Activated T-helper 1 cell treated with anti-CD3 and anti-CD28 coated beads, Interleukin-2, amount 50 U/mL, for 16 hours (primary cell): ENCODE results near the gene CACNA1A.
"Not testable (repeated sequence)": the region's sequence is repeated elsewhere in the genome, so short reads cannot be mapped to it uniquely, and the experiment has no call there.

Experiments used
- DNase-seq, 2 donors: peaks; one replicate each; pipeline ENCODE4 v3.0.0-alpha.2; 2020; ENCODE audit warnings: low read depth in 1 of 2, low spot score in 1 of 2

Gene CACNA1A

DNA sequence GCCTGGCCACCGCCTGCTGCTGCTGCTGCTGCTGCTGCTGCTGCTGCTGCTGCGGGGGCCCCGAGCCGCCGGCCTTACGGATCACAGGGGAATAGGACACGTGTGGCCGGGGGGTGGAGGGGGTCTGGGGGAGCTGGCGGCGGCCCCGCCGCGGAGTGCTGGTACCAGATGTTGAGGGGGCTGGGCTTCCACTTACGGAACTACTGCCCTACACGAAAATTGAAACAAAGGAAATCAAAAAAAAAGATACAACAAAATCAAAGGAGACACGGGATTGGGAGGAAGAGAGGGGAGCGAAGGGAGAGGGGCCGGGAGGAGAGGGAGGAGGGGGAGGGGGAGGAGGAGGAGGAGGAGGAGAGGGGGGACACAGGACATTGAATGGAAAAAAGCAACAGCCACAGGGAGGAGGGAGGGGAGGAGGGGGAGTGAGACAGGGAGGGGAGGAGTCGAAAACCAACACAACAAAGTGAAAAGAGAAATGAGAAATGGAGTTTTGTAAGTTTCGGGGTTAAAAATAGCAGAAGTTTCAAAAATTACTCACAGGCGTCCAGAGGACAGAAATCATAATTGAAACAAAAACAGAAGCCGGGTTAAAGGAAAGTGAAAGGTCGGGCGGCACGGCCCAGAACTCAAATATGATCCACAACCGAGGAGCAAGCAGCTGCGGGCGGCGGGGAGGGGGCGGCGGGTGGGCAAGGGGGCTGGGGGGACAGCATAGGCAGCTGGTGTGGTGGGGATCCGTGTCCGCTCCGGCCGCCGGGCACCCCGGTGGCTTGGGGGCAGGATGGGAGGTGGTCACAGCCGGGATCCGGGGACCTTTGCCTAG lies 298.2 kb downstream of the CACNA1A start:
- DNase-seq = peak in 1 of 2 donors; percentile 47

DNA sequence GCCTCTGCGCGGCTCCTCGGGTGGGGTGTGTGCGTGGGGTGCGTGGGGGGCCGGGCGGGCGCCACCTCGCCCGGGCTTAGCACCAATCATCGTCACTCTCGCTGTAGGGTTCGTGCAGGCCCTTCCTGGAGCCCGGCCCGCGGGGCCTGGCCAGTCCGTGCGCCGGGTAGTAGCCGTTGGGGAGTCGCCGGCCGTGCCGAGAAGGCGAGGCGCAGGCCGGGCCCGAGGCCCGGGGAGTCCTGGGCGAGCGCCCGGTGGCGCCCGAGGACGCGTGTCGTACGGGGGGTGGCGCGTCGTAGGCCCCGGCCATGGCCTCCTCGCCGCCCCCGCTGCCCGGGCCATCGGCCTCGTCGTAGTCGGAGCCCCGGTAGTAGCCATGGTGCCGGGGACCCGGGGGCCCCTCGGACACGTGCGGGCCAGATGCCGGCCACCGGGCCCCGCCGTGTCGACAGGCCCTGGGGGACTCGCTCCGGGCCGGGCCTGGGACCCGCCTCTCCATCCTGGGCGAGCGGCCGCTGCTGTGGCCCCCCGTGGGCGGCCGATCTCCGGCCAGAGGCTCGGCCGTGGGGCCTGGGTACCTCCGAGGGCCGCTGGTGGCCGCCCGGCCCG lies 298.9 kb downstream of the CACNA1A start:
- no peak for DNase-seq

DNA sequence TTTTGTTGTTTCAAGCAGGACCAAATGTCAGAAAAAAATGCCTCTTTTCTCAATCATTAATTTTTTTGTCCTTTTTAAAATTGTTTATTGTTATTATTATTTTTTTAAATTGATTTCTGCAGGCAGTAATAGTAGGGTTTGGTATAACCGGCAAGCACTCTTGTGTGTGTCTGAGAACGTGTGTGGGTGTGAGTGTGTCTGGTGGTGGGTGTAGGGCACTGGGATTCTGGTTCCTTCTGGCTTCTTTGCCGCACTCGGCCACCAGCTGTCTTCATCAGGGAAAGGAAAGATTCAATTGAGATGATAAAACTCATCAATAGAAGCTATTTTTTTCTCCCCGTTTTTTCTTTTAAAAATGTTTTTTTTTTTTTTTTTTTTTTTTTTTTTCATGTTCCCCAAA lies 299.7 kb downstream of the CACNA1A start:
- DNase-seq = no peak

DNA sequence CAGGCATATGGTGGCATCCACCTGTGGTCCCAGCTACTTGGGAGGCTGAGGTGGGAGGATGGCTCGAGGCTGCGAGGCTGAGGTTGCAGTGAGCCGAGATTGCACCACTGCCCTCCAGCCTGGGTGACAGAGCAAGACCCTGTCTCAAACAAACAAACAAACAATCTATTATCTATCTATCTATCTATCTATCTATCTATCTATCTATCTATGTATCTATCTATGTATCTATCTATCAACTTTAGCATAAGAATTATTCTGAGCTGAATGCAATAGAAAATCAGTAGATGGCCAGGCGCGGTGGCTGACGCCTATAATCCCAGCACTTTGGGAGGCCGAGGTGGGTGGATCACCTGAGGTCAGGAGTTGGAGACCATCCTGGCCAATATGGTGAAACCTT lies 304.2 kb downstream of the CACNA1A start:
- not testable (repeated sequence) for DNase-seq

DNA sequence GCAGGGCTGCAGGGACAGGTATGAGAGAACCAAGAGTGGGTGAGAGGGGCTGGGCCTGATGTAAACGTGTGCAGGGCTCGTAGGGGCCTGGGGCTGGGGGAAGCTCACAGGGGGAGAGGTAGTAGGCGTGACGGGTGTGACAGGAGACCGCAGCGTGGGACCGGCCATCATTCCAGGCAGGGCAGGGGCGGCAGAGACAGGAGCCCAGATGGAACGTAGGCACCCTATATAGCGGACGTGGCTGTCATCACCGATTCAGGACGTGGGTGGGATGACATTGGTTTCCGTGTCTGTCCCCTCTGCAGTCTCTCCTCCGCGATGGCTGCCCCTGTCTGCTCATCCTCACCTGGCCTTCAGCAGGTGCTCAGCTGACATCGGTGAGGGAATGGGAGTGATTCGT lies 307.6 kb downstream of the CACNA1A start:
- no peak for DNase-seq

DNA sequence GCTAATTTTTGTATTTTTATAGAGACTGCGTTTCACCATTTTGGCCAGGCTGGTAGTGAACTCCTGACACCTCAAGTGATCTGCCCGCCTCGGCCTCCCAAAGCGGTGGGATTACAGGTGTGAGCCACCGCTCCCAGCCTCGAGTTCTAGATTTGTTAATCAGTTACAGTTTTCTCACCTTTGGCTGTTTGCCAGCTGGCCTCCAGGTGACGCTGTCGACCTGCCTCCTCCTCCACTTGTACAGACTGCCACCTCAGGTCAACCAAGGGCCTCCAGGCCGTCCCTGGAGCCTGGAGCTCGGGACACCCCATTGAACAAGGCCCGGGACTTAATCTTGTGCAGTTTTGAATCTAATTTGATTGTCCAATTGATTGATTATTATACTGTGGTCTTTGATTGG lies 310.6 kb downstream of the CACNA1A start:
- DNase-seq = peak; percentile 35 to 38

DNA sequence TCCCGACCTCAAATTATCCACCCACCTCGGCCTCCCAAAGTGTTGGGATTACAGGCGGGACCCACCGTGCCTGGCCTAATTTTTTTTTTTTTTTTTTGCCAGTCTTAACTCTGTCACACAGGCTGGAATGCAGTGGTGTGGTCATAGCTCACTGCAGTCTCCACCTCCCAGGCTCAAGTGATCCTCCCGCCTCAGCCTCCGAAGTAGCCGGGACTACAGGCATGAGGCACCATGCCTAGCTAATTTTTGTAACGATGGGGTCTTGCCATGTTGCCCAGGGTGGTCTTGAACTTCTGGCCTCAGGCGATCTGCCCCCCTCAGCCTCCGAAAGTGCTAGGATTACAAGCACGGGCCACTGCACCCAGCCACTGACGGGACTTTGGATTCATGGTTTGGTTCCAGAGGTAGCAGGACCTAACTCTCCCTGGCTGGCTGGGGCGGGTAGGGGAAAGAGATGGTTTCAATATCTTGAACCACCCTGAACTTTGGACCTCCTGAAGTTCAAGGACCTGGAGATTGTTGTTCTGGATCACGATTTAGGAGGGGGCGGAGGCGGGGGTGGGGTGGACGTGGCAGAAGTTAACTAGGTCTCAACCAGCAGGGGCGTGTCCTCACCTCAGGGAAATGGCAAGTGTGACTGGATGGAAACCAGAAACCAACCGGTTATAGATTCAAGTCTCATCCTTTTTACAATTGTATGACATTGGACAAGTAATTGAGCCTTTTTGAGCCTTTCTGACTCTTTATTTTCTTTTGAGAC lies 315.3 kb downstream of the CACNA1A start:
- no peak for DNase-seq

DNA sequence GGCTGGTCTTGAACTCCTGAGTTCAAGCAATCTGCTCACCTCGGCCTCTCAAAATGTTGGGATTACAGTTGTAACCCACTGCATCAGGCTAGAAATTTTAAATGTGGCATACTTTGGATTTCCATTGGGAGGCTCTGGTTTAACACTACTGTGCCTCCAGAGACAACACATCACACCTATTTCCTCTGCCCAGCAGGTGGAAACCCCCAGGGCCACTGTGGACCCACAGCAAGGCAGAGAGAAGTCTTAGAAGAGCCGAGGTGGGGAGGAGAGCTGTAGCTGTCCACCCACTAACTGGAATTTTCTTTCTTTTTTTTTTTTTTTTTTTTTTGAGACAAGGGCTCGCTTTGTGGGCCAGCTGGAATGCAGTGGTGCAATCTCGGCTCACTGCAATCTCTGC lies 316.7 kb downstream of the CACNA1A start:
- no peak for DNase-seq

DNA sequence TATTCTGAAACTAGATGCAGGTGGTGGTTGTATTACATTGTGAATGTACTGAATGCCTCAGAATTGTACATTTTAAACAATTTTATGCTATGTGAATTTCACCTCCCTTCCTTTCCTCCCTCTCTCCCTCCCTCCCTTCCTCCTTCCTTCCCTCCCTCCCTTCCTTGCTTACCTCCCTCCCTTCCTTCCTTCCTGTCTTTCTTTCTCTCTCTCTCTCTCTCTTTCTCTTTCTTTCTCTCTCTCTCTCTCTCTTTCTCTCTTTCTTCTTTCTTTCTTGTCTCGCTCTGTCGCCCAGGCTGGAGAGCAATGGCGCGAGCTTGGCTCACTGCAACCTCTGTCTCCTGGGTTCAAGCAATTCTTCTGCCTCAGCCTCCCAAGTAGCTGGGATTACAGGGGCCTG lies 318.9 kb downstream of the CACNA1A start:
- no peak for DNase-seq

DNA sequence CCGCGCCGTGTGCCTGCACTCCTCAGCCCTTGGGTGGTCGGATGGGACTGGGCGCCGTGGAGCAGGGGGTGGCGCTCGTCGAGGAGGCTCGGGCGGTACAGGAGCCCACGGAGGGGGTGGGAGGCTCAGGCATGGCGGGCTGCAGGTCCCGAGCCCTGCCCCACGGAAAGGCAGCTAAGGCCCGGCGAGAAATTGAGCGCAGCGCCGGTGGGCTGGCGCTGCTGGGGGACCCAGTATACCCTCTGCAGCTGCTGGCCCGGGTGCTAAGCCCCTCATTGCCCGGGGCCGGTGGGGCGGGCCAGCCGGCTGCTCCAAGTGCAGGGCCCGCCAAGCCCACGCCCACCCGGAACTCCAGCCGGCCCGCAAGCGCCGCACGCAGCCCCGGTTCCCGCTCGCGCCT lies 319.6 kb downstream of the CACNA1A start:
- DNase-seq = not testable (repeated sequence)

DNA sequence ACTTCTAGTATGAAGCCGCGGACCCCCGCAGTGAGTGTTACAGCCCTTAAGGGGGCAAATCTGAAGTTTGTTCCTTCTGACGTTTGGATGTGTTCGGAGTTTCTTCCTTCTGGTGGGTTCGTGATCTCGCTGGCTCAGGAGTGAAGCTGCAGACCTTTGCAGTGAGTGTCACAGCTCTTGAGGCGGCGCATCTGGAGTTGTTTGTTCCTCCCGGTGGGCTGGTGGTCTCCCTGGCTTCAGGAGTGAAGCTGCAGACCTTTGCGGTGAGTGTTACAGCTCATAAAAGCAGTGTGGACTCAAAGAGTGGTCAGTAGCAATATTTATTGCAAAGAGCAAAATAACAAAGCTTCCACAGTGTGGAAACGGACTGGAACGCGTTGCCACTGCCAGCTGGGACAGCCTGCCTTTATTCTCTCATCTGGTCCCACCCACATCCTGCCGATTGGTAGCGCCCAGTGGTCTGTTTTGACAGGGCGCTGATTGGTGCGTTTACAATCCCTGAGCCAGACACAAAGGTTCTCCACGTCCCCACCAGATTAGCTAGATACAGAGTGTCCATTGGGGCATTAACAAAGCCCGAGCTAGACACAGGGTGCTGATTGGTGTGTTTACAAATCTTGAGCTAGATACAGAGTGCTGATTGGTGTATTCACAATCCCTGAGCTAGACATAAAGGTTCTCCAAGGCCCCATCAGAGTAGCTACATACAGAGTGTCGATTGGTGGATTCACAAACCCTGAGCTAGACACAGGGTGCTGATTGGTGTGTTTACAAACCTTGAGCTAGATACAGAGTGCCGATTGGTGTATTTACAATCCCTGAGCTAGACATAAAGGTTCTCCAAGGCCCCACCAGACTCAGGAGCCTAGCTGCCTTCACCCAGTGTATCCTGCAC lies 320.3 kb downstream of the CACNA1A start:
- not testable (repeated sequence) for DNase-seq

DNA sequence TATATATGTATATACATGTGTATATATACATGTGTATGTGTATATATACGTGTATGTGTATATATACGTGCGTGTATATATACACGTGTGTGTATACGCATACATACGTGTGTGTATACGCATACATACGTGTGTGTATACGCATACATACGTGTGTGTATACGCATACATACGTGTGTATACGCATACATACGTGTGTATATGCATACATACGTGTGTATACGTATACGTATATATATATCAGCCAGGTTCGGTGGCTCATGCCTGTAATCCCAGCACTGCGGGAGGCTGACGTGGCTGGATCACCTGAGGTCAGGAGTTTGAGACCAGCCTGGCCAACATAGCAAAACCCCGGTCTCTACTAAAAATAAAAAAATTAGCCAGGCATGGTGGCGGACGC lies 321.4 kb downstream of the CACNA1A start:
- DNase-seq = not testable (repeated sequence)

DNA sequence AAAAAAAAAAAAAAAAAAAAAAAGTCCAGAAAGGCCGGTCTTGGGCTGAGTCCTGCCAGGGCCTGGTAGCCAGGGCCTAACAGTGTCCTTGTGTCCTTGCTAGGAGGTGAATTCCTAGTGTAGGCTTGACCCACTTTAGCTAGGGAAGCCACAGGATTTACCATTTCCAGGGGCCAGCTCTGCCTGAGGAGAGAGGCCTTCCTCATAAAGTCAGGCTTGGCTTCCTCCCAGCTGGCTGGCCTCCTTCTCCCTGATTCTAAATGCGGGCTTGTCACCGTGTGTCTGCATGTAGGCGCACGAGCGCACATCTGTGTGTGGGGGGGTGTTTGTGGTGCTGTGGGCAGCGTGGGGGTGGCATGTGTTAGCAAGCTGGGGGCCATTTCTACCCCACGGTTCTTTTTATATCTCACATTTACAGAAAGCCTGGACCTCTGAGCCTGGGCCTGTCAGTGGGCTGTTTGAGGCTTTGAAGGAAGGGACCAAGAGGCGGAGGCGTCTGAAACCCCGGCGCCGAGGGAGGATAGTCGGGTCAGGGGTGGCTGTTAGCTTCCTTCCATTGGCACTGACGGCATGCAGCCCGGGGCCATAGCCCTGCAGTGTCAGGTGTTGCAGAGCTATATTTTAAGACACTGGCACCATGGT lies 324.4 kb downstream of the CACNA1A start:
- peak in 1 of 2 donors; percentile 24 for DNase-seq

DNA sequence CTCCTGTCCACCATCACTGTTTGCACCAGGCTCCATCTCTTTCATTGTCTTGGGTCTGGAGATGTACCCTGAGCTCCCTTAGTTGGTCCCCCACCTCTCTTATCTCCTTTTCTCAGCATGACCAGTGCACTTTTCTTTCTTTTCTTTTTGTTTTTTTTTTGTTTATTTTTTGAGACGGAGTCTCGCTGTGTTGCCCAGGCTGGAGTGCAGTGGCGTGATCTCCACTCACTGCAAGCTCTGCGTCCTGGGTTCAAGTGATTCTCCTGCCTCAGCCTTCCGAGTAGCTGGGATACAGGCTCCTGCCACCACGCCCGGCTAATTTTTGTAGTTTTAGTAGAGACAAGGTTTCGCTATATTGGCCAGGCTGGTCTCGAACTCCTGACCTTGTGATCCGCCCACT lies 328.0 kb downstream of the CACNA1A start:
- DNase-seq = not testable (repeated sequence)

DNA sequence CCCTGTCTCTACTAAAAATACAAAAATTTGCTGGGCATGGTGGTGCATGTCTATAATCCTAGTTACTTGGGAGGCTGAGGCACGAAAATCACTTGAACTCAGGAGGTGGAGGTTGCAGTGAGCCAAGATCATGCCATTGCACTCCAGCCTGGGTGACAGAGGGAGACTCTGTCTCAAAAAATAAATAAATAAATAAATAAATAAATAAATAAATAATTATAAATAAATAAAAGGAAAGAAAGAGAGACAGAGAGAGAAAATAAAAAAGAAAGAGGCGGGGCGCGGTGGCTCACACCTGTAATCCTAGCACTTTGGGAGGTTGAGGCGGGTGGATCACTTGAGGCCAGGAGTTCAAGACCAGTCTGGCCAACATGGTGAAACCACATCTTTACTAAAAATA lies 328.7 kb downstream of the CACNA1A start:
- DNase-seq = not testable (repeated sequence)

DNA sequence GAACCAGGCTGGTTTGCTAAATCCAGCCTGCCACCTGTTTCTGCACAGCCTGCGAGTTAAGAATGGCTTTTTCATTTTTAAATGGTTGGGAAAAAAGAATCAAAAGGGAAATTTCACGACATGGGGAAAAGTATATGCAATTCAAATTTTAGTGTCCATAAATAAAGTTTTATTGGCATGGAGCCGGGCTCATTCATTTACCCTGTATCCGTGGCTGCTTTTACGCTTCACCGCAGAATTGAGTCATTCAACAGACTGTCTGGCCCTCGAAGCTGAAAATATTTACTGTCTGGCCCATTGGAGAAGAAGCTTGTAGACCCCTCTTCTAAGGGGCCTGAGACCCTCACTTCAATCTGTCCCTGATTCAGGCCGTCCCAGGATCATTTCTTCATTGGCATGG lies 329.9 kb downstream of the CACNA1A start:
- no peak for DNase-seq

DNA sequence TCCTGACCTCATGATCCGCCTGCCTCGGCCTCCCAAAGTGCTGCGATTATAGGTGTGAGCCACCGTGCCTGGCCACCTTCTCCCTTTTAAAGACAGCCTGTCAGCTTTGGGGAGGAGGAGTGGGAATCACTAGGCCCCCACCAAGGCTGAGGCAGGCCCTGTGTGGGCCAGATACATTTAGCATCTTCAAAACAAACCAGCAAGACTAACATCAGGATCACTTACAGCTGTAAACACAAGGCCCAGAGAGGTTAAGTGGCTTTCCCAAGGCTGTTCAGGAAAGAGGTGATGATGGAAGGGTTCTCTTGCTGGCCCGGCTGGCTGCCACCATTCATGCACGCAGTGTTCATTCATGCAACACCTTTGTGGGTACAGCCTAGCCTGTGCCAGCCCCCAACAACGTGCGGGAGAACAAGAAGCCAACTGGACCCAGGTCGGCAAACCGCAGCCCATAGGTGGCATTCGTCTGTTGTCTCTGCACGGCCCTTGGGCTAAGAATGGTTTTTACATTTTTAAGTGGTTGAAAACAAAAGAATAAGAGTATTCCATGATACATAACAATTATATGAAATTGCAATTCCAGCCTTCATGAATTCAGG lies 333.0 kb downstream of the CACNA1A start:
- DNase-seq = no peak

DNA sequence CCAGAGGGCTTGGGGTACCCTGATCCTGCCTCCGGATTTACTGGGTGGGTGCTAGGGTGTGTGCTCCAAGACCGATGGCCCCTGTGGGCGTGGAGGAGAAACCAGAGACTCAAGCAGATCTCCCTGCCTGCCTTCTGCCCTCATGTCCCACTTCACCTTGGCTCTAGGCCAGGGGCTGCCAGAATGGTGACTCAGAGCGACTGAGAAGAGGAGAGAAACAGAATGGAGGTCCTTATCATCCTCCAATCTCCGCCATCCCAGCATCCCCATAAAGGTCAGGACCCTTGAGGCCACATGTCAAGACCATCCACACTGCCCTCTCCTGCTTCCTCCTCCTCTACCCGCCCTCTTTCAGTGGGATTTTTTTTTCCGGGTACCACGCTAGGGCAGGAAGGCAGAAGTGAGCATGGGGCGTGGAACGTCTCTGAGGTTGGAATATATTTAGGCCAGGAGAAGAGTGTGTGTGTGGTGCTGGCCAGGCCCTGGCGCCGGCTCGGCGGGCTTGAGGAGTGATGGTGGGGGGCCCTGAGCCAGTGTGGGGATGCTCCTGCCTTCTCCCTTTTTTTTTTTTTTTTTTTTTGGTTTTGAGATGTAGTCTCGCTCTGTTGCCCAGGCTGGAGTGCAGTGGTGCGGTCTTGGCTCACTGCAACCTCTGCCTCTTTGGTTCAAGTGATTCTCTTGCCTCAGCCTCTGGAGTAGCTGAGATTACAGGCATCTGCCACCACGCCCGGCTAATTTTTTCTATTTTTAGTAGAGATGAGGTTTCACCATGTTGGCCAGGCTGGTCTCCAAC lies 333.7 kb downstream of the CACNA1A start:
- DNase-seq = peak; percentile 62 to 64

DNA sequence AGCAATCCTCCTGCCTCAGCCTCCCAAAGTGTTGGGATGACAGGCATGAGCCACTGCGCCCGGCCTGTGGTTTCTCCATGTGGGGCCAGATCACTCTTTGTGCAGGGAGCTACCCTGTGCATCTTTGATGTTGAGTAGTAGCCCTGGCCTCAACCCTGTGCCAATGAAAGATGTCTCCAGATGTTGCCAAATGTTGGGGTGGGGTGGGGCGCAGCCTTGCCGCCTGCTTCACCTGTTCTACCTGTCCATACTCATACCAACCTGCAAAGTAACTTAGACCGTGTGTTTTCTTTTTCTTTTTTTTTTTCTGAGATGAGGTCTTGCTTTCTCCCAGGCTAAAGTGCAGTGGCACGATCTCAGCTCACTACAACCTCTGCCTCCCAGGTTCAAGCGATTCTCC lies 335.1 kb downstream of the CACNA1A start:
- no peak for DNase-seq
